Measurements from ENCODE around the gene CREB3L2.
"Not testable (repeated sequence)": the region's sequence is repeated elsewhere in the genome, so short reads cannot be mapped to it uniquely, and the experiment has no call there.

CREB3L2 gene

GRCh38 chr7:137942484-137943115 lies 59.3 kb downstream of the CREB3L2 start:
- H3K4me3 ChIP-seq (ENCODE audit: low read length): no peak overlapping the region
- DNase-seq (ENCODE audit: low read depth, low spot score): no peak

DNA sequence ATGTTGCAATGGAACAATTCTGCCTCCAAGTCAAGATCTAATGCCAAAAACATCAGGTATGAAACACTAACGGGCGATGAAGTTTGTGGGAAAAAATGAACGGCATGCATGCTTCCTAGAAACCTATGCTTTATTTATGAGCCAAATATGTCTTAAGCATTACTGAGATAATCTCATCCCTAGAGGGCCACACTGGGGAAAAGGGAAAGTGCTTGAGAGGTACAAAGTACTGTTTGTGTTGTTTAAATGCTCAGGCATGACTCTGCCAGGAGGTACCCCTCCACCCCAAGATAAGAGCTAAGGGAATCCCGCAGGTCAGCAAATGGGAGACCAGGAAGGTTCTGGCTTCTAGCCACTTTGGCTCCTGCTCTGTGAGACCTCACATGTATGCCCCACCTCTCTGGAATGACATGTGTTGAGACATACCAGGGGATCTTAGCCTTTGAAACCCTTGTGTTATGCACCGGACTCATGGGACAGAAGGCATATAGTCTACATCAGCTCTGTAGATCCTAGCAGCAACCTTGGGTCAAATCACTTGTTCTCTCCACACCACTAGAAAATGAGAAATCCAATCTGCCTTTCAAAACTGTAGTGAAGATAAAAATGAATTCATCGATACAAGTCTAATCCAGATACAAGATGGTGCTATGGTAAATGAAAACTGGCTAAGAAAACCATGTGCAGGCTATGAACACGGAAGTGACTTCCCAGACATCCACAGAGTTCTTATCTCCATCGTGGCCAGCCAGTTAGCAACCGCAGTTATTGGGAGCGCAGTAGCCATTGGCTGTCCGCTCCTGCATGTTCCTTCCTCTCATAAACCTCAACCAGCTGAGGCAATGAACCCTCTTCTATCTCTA lies 61.0 kb downstream of the CREB3L2 start:
- H3K4me3 ChIP-seq (ENCODE audit: low read length): no peak overlapping the region
- no peak for DNase-seq (ENCODE audit: low read depth, low spot score)

- no peak for DNase-seq (ENCODE audit: low read depth, low spot score)
Measured at GRCh38 chr7:137940218-137940617, 61.7 kb downstream of the CREB3L2 start.

GRCh38 chr7:137937202-137937560 lies 64.7 kb downstream of the CREB3L2 start:
- DNase-seq (ENCODE audit: low read depth, low spot score): no peak
- H3K4me3 ChIP-seq (ENCODE audit: low read length): no peak overlapping the region

More at GRCh38 chr7:137940218-137940617, 61.7 kb downstream of the CREB3L2 start:
- H3K4me3 ChIP-seq (ENCODE audit: low read length): no peak overlapping the region

DNA sequence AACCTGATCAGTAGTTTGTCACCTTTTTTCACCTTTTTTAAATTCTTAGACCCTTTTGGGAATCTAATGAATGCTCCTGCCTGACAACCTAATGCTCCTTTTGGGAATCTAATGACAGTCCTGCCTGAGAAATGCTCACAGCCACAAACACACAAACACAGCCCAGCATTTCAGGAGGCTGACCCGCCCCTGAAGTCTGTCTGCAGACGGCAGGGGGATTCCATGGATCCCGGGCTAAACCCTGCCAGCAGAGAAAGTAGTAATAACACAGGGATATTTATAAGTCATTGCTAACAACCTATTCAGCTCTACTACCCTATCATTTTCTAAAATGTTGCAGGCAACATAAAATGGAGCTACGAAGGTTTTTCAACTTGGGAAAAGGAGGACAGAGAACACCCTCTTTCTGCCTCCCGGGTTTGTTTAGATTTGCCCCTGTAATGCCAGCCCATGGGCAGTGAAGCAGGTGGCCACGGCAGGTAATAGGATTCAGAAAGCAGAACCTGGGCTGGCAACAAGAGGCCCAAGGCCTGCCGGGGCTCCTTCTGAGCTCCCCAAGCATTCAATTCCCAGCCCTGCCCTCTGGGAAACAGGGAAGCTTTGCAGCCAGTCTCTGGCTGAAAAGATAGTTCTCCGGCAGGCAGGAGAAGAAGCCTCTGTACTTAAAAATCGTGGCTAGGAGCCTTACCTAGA lies 65.2 kb downstream of the CREB3L2 start:
- H3K4me3 ChIP-seq (ENCODE audit: low read length): no peak overlapping the region
- no peak for DNase-seq (ENCODE audit: low read depth, low spot score)

DNA sequence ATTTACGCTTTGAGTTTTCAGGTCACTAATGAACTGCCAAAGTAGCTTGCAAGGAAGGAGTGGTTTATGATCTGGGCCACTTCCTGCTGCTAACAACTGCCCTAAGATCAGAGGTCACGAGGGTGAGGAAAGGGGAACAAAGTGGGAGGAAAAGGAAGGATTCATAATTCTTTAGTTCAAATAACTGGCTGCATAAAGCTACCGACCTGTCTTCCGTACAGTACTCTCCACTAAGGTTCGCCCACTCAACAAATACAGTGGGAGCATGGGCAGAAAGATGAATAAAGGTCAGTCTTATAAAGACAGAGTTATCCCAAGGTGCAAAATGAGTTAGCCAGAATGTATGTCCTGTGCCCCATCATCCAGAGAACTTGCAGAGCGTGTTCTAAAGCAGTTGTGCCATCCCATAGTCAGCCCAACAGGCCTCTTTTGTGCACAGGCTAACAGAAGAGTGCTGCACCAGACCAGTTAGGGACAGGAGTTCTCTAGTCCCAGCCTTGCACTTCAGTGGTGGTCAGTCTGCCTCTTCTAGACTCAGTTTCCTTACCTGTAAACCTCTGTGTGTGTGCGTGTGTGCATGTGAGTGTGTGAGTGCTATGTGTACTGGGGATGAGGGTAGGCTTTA lies 65.9 kb downstream of the CREB3L2 start:
- DNase-seq (ENCODE audit: low read depth, low spot score): peak; percentile 15
- no peak overlapping the region for H3K4me3 ChIP-seq (ENCODE audit: low read length)

GRCh38 chr7:137934941-137935883 lies 66.7 kb downstream of the CREB3L2 start:
- DNase-seq (ENCODE audit: low read depth, low spot score): no peak
- no peak overlapping the region for H3K4me3 ChIP-seq (ENCODE audit: low read length)

- no peak for DNase-seq (ENCODE audit: low read depth, low spot score)
- H3K4me3 ChIP-seq (ENCODE audit: low read length): no peak overlapping the region
Measured at GRCh38 chr7:137934176-137934826, 67.6 kb downstream of the CREB3L2 start.

DNA sequence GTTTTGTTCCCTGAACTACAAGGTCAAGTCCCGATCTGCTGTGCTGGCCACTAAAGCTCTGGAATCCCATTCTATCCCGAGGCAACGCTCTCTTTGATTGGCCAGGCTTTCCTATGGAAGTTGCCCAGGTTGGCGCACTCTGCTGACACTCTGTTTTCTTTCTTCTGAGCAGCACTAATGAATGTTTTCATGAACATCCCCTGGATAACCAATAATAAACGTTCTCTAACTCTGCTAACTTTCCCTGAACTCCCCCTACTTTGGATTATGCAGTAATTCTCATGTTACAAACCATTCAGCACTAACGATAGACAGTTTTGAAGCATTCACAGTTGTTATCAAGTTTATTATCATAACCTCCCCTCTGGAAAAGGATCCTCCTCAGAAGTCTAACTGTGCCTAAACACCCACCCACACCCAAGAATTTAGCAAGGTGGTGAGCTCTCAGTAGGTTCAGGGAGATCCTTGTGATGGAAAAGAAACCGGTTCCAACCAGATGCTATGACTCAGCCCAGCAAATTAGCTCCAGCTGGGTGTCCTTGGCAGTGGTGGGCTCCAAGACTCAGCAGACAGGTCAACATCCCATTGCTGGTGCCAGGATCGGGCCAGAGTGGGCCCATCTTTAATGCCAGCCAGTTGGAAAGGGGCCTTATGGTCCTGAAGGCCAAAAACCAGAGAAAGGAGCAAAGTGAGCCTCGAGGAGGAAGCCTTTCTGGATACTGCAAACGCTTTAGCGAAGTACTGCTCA lies 68.4 kb downstream of the CREB3L2 start:
- no peak for DNase-seq (ENCODE audit: low read depth, low spot score)
- no peak overlapping the region for H3K4me3 ChIP-seq (ENCODE audit: low read length)

DNA sequence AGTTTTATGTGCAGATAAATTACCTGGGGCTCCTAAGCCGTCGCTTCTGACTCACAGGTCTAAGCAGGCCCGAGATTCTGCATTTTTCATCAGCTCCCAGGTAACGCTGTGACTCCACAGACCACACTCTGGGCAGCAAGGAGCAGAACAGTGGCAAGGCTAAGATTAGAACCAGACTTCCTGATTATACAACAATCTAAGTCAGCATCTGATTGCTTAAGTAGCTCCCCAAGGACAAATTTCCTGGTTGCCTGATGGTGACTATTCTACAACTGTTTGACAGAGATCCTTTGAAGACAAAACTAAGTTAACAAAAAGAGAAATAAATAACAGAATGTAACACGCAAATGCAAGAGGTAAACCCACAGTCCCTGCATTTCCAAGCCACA lies 69.0 kb downstream of the CREB3L2 start:
- DNase-seq (ENCODE audit: low read depth, low spot score): no peak
- no peak overlapping the region for H3K4me3 ChIP-seq (ENCODE audit: low read length)

DNA sequence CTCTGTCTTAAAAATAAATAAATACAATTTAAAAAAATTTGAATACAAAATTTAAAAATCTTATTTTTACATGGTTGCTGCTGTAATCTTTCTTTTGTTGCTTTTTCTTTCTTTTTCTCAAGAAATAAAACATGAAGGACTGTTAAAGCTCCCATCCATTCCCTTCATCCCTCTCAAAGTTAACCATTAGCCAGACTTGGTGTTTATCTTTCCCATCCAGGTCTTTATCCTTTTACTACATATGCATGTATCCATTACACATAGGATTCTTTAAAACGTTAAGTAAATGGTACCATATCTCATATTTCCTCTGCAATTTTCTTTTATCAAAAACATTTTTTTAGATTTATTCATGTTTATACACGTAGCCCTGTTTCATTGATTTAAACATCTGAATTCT lies 70.1 kb downstream of the CREB3L2 start:
- no peak overlapping the region for H3K4me3 ChIP-seq (ENCODE audit: low read length)
- DNase-seq (ENCODE audit: low read depth, low spot score): no peak

GRCh38 chr7:137930581-137930980 lies 71.3 kb downstream of the CREB3L2 start:
- no peak overlapping the region for H3K4me3 ChIP-seq (ENCODE audit: low read length)
- no peak for DNase-seq (ENCODE audit: low read depth, low spot score)

- no peak for DNase-seq (ENCODE audit: low read depth, low spot score)
- H3K4me3 ChIP-seq (ENCODE audit: low read length): no peak overlapping the region
Measured at GRCh38 chr7:137928626-137929025, 73.3 kb downstream of the CREB3L2 start.

DNA sequence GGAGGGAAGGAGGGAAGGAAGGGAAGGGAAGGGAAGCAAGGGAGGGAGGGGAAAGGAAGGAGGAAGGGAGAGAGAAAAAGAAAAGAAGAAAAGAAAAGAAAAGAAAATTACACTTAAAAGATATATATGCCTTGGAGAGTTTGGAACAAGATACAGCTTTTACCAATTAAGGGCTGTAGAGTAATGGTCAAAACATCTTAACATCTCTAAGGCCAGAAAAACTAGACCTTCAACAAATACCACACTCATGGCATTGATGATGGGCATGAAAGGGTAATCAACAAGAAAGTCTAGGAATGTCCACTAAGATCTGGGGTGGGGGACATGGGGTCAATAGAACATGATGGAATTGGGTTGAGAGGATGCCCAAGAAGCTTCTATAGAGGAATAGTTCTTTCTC lies 74.5 kb downstream of the CREB3L2 start:
- no peak for DNase-seq (ENCODE audit: low read depth, low spot score)
- no peak overlapping the region for H3K4me3 ChIP-seq (ENCODE audit: low read length)

DNA sequence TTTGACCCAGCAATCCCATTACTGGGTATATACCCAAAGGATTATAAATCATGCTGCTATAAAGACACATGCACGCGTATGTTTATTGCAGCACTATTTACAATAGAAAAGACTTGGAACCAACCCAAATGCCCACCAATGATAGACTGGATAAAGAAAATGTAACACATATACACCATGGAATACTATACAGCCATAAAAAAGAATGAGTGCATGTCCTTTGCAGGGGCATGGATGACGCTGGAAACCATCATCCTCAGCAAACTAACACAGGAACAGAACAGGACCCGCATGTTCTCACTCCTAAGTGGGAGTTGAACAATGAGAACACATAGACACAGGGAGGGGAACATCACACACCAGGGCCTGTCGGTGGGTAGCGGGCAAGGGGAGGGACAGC lies 75.7 kb downstream of the CREB3L2 start:
- DNase-seq (ENCODE audit: low read depth, low spot score); H3K4me3 ChIP-seq (ENCODE audit: low read length): not testable (repeated sequence)

DNA sequence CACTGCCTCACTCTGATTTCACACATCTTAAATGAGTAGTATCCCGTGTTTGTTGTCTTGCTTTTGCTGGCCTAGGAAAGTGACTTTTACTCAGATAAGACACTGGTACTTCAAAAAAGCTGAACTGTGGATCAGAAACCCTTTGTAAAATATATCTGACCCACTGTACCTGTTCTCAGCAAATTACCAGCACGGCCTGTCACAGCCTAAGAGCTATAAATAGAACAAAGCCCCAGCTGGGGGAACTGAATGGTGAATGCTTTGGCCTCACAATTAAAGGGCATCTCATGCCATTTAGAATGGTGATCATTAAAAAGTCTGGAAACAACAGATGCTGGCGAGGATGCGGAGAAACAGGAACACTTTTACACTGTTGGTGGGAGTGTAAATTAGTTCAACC lies 76.1 kb downstream of the CREB3L2 start:
- no peak overlapping the region for H3K4me3 ChIP-seq (ENCODE audit: low read length)
- DNase-seq (ENCODE audit: low read depth, low spot score): no peak

GRCh38 chr7:137925091-137925490 lies 76.8 kb downstream of the CREB3L2 start:
- H3K4me3 ChIP-seq (ENCODE audit: low read length): no peak overlapping the region
- no peak for DNase-seq (ENCODE audit: low read depth, low spot score)

GRCh38 chr7:137923380-137923779 lies 78.5 kb downstream of the CREB3L2 start:
- no peak for DNase-seq (ENCODE audit: low read depth, low spot score)
- H3K4me3 ChIP-seq (ENCODE audit: low read length): no peak overlapping the region

All from Jurkat, Clone E6-1 (cell line).